Smooth muscle cell (in vitro differentiated cells): ENCODE measurements around the gene OARD1. TPM values are rescaled to one million over a fixed set of nuclear protein-coding genes. Genes with fewer than 3 reads are reported as not detected.

ENCODE experiments used
- DNase-seq: peaks from one replicate; lab custom pipeline; 2025; ENCODE audit not compliant: unreplicated experiment; lab: John Stamatoyannopoulos, UW
- H2AFZ ChIP-seq: fragments of 200-600 bp; sonication (generic); 2 replicates; pipeline ENCODE4 v1.6.0; 2016; ENCODE audit warnings: antibody characterized with exemption, low read depth, mild to moderate bottlenecking
- H3F3A ChIP-seq: fragments of 200-600 bp; sonication (generic); 2 replicates; pipeline ENCODE4 v1.6.0; 2017; ENCODE audit warnings: antibody characterized with exemption, low read depth
- H3K27ac ChIP-seq: fragments of 200-600 bp; sonication (generic); 2 replicates; pipeline ENCODE4 v1.5.1; 2016; ENCODE audit warnings: low read depth, mild to moderate bottlenecking
- H3K27me3 ChIP-seq: fragments of 200-600 bp; sonication (generic); 2 replicates; pipeline ENCODE4 v1.6.1; 2016; ENCODE audit warnings: low read depth, mild to moderate bottlenecking
- H3K36me3 ChIP-seq: fragments of 200-600 bp; sonication (generic); 2 replicates; pipeline ENCODE4 v1.5.1; 2016; ENCODE audit warnings: low read depth
- H3K4me1 ChIP-seq: fragments of 200-600 bp; sonication (generic); 2 replicates; pipeline ENCODE4 v1.5.1; 2016; ENCODE audit warnings: low read depth
- H3K4me2 ChIP-seq: fragments of 200-600 bp; sonication (generic); 2 replicates; pipeline ENCODE4 v1.6.0; 2016; ENCODE audit warnings: mild to moderate bottlenecking
- H3K4me3 ChIP-seq: fragments of 200-600 bp; sonication (generic); 2 replicates; pipeline ENCODE4 v1.5.1; 2016; ENCODE audit warnings: mild to moderate bottlenecking
- H3K79me2 ChIP-seq: fragments of 200-600 bp; sonication (generic); 2 replicates; pipeline ENCODE4 v1.6.0; 2016; ENCODE audit warnings: low read depth, mild to moderate bottlenecking
- H3K9ac ChIP-seq: fragments of 200-600 bp; sonication (generic); 2 replicates; pipeline ENCODE4 v1.6.0; 2016; ENCODE audit warnings: low read depth
- H3K9me3 ChIP-seq: fragments of 200-600 bp; sonication (generic); replicated peaks from 2 replicates; pipeline ENCODE4 v1.5.1; 2016; ENCODE audit warnings: low read depth
- H4K20me1 ChIP-seq: fragments of 200-600 bp; sonication (generic); 2 replicates; pipeline ENCODE4 v1.6.0; 2016; ENCODE audit warnings: low read depth
- CTCF ChIP-seq: fragments of 200-600 bp; sonication (generic); IDR thresholded peaks from 2 replicates; pipeline ENCODE4 v1.5.1; 2017; ENCODE audit warnings: borderline replicate concordance, mild to moderate bottlenecking, antibody characterized with exemption; ENCODE audit not compliant: insufficient read depth, poor library complexity, severe bottlenecking
- WGBS: methylation state at CpG from one replicate; pipeline ENCODE4 v1.1.7; 2016; ENCODE audit warnings: low lambda C conversion rate; 5-methylcytosine and 5-hydroxymethylcytosine counted together
- polyA plus RNA-seq: library from polyadenylated mRNA; unstranded; fragments of >200 nt; fragmentation: Nextera tagmentation; extraction: Ambion mirVana; gene quantifications from 2 replicates; pipeline ENCODE4 v1.2.1, GENCODE V29; 2016
- total RNA-seq: library from RNA; depleted of rRNA; stranded (reverse); fragments of >200 nt; gene quantifications from 2 replicates; pipeline ENCODE4 v1.2.3, GENCODE V29; 2014

OARD1 gene
- total and polyA plus RNA-seq, 2 experiments from 2014 or later = 15.0 to 21.2 TPM

GRCh38 chr6:41073203-41073967 is 1.2 kb upstream of the OARD1 start:
- H3K27me3 ChIP-seq = no peaks in the 10 kb centered on the region
- no peaks in the 10 kb centered on the region for H3K36me3 ChIP-seq
- H3K9ac ChIP-seq = peak overlapping the region; percentile 95
- peak overlapping the region; percentile 93 for H3K4me2 ChIP-seq
- H3K79me2 ChIP-seq = peaks cover 50% of the 10 kb centered on the region
- peak overlapping the region; percentile 94 for H3K27ac ChIP-seq
- no peaks in the 10 kb centered on the region for H3K9me3 ChIP-seq
- 3% methylated on average over 23 of the region's 74 CpGs for WGBS
- H2AFZ ChIP-seq = peak overlapping the region; percentile 12
- peak; percentile 63 for DNase-seq
- peaks cover 35% of the 10 kb centered on the region for H3K4me1 ChIP-seq
- H4K20me1 ChIP-seq = peaks cover 48% of the 10 kb centered on the region
- peak overlapping the region; percentile 83 for H3K4me3 ChIP-seq
- peaks cover 3% of the 10 kb centered on the region for H3F3A ChIP-seq
- TF ChIP-seq CTCF = peak; percentile 31

GRCh38 chr6:41072836-41073202 is 663 bp upstream of the OARD1 start, which contains the start of gene NFYA:
Gene NFYA, plus strand, starts transcription at chr6:41072974. Its CDS starts 6,116 bp downstream, at chr6:41079090.
- DNase-seq = peak; percentile 100
- no peaks in the 10 kb centered on the region for H3K36me3 ChIP-seq
- peak within 1 kb of the TSS; percentile 95 for H3K9ac ChIP-seq
- H3K9me3 ChIP-seq = no peaks in the 10 kb centered on the region
- H3K27me3 ChIP-seq = no peaks in the 10 kb centered on the region
- H3K79me2 ChIP-seq = peaks cover 44% of the 10 kb centered on the region
- no peak for TF ChIP-seq CTCF
- peak within 1 kb of the TSS; percentile 83 for H3K4me3 ChIP-seq
- H3K4me1 ChIP-seq = peaks cover 35% of the 10 kb centered on the region
- H2AFZ ChIP-seq = peak within 1 kb of the TSS; percentile 93
- peaks cover 3% of the 10 kb centered on the region for H3F3A ChIP-seq
- H3K4me2 ChIP-seq = peak within 1 kb of the TSS; percentile 96
- H3K27ac ChIP-seq = peak within 1 kb of the TSS; percentile 94
- under 1% methylated on average over 31 of the region's 37 CpGs for WGBS
- H4K20me1 ChIP-seq = peaks cover 42% of the 10 kb centered on the region

GRCh38 chr6:41071501-41071922 is 644 bp downstream of the OARD1 start:
- H2AFZ ChIP-seq = peak overlapping the region; percentile 93

More at GRCh38 chr6:41071501-41071922, 644 bp downstream of the OARD1 start:
- DNase-seq = no peak
- Histone ChIP-seq H3K4me1 (peaks cover 31% of the 10 kb centered on the region), H3K79me2 (peaks cover 31% of the 10 kb centered on the region), H3K4me2 (peak overlapping the region; percentile 96), H3K9me3 (no peaks in the 10 kb centered on the region), H4K20me1 (peaks cover 29% of the 10 kb centered on the region), H3K27ac (peak overlapping the region; percentile 94), H3K27me3 (no peaks in the 10 kb centered on the region), H3K4me3 (peak overlapping the region; percentile 73), H3K36me3 (no peaks in the 10 kb centered on the region), H3F3A (peaks cover 3% of the 10 kb centered on the region), H3K9ac (peak overlapping the region; percentile 90)
- WGBS = 3% methylated on average over 16 of the region's 16 CpGs
- TF ChIP-seq CTCF = no peak
